Hepatocyte (in vitro differentiated cells): Measurements from ENCODE around the gene CBR3. TPM values are rescaled to one million over a fixed set of nuclear protein-coding genes. Genes with fewer than 3 reads are reported as not detected.

Experiments
- DNase-seq: peaks from one replicate; pipeline ENCODE4 v3.0.0-alpha.2; 2016; ENCODE audit warnings: low spot score
- H2AFZ ChIP-seq: fragments of 200-600 bp; sonication (generic); 2 replicates; pipeline ENCODE4 v1.6.0; 2016; ENCODE audit warnings: antibody characterized with exemption, mild to moderate bottlenecking
- H3K27ac ChIP-seq: fragments of 200-600 bp; sonication (generic); 2 replicates; pipeline ENCODE4 v1.5.1; 2016; ENCODE audit warnings: mild to moderate bottlenecking
- H3K27me3 ChIP-seq: fragments of 200-600 bp; sonication (generic); 2 replicates; pipeline ENCODE4 v1.6.1; 2016
- H3K36me3 ChIP-seq: fragments of 200-600 bp; sonication (generic); replicated peaks from 2 replicates; pipeline ENCODE4 v1.5.1; 2016; ENCODE audit warnings: low read depth; ENCODE audit not compliant: insufficient read depth
- H3K4me1 ChIP-seq: fragments of 200-600 bp; sonication (generic); 2 replicates; pipeline ENCODE4 v1.5.1; 2016; ENCODE audit warnings: mild to moderate bottlenecking, moderate library complexity; ENCODE audit not compliant: insufficient read depth
- H3K4me2 ChIP-seq: fragments of 200-600 bp; sonication (generic); 2 replicates; pipeline ENCODE4 v1.6.0; 2016
- H3K4me3 ChIP-seq: fragments of 200-600 bp; sonication (generic); 2 replicates; pipeline ENCODE4 v1.5.1; 2016; ENCODE audit warnings: mild to moderate bottlenecking
- H3K79me2 ChIP-seq: fragments of 200-600 bp; sonication (generic); 2 replicates; pipeline ENCODE4 v1.6.0; 2017; ENCODE audit warnings: mild to moderate bottlenecking
- H3K9me2 ChIP-seq: fragments of 200-600 bp; sonication (generic); replicated peaks from 2 replicates; pipeline ENCODE4 v1.6.0; 2017; ENCODE audit warnings: mild to moderate bottlenecking; ENCODE audit not compliant: insufficient read depth
- H3K9me3 ChIP-seq: fragments of 200-600 bp; sonication (generic); 2 replicates; pipeline ENCODE4 v1.5.1; 2016; ENCODE audit warnings: low read depth, mild to moderate bottlenecking
- H4K20me1 ChIP-seq: fragments of 200-600 bp; sonication (generic); 2 replicates; pipeline ENCODE4 v1.6.0; 2016; ENCODE audit warnings: mild to moderate bottlenecking; ENCODE audit not compliant: insufficient read depth, poor library complexity, severe bottlenecking
- CTCF ChIP-seq: fragments of 200-600 bp; sonication (generic); IDR thresholded peaks from 2 replicates; pipeline ENCODE4 v1.5.1; 2016; ENCODE audit warnings: antibody characterized with exemption, mild to moderate bottlenecking; ENCODE audit not compliant: poor library complexity
- EZH2 ChIP-seq: fragments of 200-600 bp; sonication (generic); IDR thresholded peaks from 2 replicates; pipeline ENCODE4 v1.6.1; 2016; ENCODE audit warnings: antibody characterized with exemption, mild to moderate bottlenecking, borderline replicate concordance
- EZH2phosphoT487 ChIP-seq: fragments of 200-600 bp; sonication (generic); IDR thresholded peaks from one replicate; pipeline ENCODE4 v1.6.1; 2018; ENCODE audit warnings: antibody characterized with exemption, mild to moderate bottlenecking, low read depth, moderate library complexity; ENCODE audit not compliant: unreplicated experiment, severe bottlenecking
- WGBS: methylation state at CpG from one replicate; pipeline ENCODE4 v1.1.6; 2016; ENCODE audit warnings: low lambda C conversion rate; ENCODE audit errors: missing lambda C conversion rate; 5-methylcytosine and 5-hydroxymethylcytosine counted together
- polyA plus RNA-seq: library from polyadenylated mRNA; unstranded; fragments of >200 nt; fragmentation: Nextera tagmentation; extraction: Ambion mirVana; gene quantifications from 2 replicates; pipeline ENCODE4 v1.2.1, GENCODE V29; 2016
- total RNA-seq: library from RNA; depleted of rRNA; stranded (reverse); fragments of >200 nt; gene quantifications from 2 replicates; pipeline ENCODE4 v1.2.3, GENCODE V29; 2014

The CBR3 gene
- total and polyA plus RNA-seq, 2 experiments from 2014 or later, result 0.22 to 1.7 TPM

DNA sequence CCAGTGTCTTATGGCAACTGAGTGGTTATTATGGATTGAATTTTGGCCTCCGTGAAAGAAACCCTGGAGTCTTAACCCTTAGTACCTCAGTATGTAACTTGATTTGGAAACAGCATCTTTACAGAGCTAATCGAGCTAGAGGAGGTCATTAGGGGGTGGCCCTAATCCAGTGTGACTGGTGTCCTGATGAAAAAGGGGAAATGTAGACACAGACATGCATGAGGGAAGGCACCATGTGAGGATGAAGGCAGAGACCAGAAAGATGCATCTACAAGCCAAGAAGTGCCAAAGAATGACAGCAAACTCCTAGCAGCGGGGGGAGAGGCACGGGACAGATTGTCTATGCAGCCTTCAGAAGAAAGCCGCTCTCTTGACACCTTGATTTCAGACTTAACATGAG is 36.5 kb downstream of the CBR3 start:
- Histone ChIP-seq H3K4me1 (peaks cover 4% of the 10 kb centered on the region), H2AFZ (no peak overlapping the region), H3K9me3 (no peaks in the 10 kb centered on the region), H3K79me2 (no peaks in the 10 kb centered on the region), H3K9me2 (no peaks in the 10 kb centered on the region), H3K27ac (no peak overlapping the region), H3K4me2 (no peak overlapping the region), H3K4me3 (no peak overlapping the region), H3K36me3 (no peaks in the 10 kb centered on the region), H4K20me1 (no peaks in the 10 kb centered on the region), H3K27me3 (no peaks in the 10 kb centered on the region)
- 94% methylated on average over 5 of the region's 5 CpGs for WGBS
- TF ChIP-seq CTCF (no peak), EZH2 (no peak)
- DNase-seq, result no peak

GRCh38 chr21:36171741-36172331 is 37.0 kb downstream of the CBR3 start:
- Histone ChIP-seq H4K20me1 (no peaks in the 10 kb centered on the region), H3K27ac (no peak overlapping the region), H3K4me2 (no peak overlapping the region), H3K79me2 (no peaks in the 10 kb centered on the region), H3K36me3 (no peaks in the 10 kb centered on the region), H2AFZ (no peak overlapping the region), H3K27me3 (no peaks in the 10 kb centered on the region), H3K9me2 (no peaks in the 10 kb centered on the region), H3K9me3 (no peaks in the 10 kb centered on the region), H3K4me3 (no peak overlapping the region), H3K4me1 (no peaks in the 10 kb centered on the region)
- no peak for TF ChIP-seq EZH2phosphoT487
- TF ChIP-seq EZH2, result no peak
- no peak for TF ChIP-seq CTCF
- DNase-seq, result no peak
- 80% methylated on average over 9 of the region's 9 CpGs for WGBS

DNA sequence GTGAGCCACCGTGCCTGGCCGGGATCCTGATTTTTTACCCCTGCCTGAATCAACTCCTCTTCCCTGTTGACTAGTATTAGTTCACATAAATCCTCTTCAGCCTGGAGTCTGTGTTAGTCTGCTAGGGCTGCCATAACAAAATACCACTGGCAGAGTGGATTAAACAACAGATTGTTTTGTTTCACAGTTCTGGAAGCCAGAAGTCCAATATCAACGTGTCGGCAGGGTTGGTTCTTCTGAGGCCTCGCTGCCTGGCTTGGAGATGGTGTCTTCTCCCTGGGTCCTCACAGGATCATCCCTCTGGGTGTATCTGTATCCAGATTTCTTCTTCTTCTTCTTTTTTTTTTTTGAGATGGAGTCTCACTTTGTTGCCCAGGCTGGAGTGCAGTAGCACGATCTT is 39.9 kb downstream of the CBR3 start:
- no peak overlapping the region for H3K27ac ChIP-seq
- H4K20me1 ChIP-seq, result no peaks in the 10 kb centered on the region
- WGBS, result 97% methylated on average over 6 of the region's 6 CpGs
- no peaks in the 10 kb centered on the region for H3K9me2 ChIP-seq
- no peaks in the 10 kb centered on the region for H3K79me2 ChIP-seq
- H3K36me3 ChIP-seq, result no peaks in the 10 kb centered on the region
- no peak overlapping the region for H3K4me2 ChIP-seq
- DNase-seq, result no peak
- H3K9me3 ChIP-seq, result no peaks in the 10 kb centered on the region
- H3K27me3 ChIP-seq, result no peaks in the 10 kb centered on the region
- no peaks in the 10 kb centered on the region for H3K4me1 ChIP-seq
- no peak overlapping the region for H2AFZ ChIP-seq
- TF ChIP-seq CTCF, result no peak
- no peak overlapping the region for H3K4me3 ChIP-seq
